Type B pancreatic cell (in vitro differentiated cells): ENCODE measurements around the gene LANCL2. TPM values are rescaled to one million over a fixed set of nuclear protein-coding genes. Genes with fewer than 3 reads are reported as not detected.

Experiments
- DNase-seq: peaks from one replicate; pipeline ENCODE4 v3.0.0; 2021; ENCODE audit warnings: mixed read lengths; ENCODE audit not compliant: unreplicated experiment; ENCODE audit errors: extremely low spot score
- H3K27ac Mint-ChIP-seq: 2 replicates; pipeline ENCODE4 v1.8.0; 2021; ENCODE audit warnings: mild to moderate bottlenecking, mixed read lengths
- H3K27me3 Mint-ChIP-seq: 2 replicates; pipeline ENCODE4 v1.8.0; 2021; ENCODE audit warnings: mixed read lengths
- H3K36me3 Mint-ChIP-seq: 2 replicates; pipeline ENCODE4 v1.8.0; 2021; ENCODE audit warnings: mixed read lengths
- H3K4me1 Mint-ChIP-seq: one replicate; pipeline ENCODE4 v1.8.0; 2021; ENCODE audit warnings: mixed read lengths; ENCODE audit not compliant: unreplicated experiment
- H3K4me3 Mint-ChIP-seq: 2 replicates; pipeline ENCODE4 v1.8.0; 2021; ENCODE audit warnings: mild to moderate bottlenecking, mixed read lengths
- H3K9me3 Mint-ChIP-seq: 2 replicates; pipeline ENCODE4 v1.8.0; 2021; ENCODE audit warnings: mixed read lengths
- total RNA-seq: library from RNA; stranded (reverse); gene quantifications from 2 replicates; pipeline ENCODE4 v1.2.1, GENCODE V29; 2021; ENCODE audit warnings: low replicate concordance
- TF ChIP-seq, protein P1 (sequence below): fragments of 200-600 bp; sonication (generic); conservative IDR thresholded peaks from 2 replicates; pipeline ENCODE4 v1.5.0; 2021; ENCODE audit warnings: antibody characterized with exemption, mild to moderate bottlenecking

LANCL2 gene
- total RNA-seq, 1 donor from 2014 or later: 14.2 TPM

DNA sequence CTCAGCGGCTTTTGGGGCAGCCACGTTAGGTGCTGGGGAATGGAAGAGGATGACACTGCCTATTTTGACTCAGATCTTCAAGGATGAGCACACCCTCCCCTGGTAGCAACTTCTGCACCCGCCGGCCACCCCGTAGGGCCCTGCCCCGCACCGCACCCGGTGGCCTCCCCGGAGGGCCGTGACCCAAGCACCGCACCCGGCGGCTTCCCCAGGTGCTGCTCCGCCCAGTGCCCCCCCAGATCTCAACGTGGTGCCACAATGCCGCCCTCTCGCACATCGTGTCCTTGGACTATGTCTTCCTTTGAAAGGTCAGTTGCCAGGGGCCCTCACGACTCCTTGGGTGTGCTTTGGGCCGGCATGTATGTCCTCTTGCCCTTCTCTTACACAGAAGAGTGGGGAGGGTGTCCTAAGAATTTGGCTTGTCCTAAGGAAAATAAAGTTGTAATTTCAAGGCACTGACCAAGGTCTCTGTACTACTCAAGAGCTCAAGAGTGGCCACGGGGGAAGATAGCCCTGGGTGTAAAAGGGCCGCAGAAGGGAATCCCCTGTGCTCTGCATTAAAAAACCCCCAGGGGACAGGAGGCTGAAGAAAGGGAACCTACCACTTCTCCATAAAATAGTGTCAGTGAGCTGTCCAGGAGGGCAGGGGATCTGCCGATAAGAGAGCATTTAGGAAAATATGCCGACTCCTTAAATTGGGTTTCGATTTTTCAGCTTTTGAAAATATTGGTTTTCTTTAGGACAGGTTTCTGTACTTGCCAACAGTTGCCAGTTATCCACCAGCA is 1.6 kb upstream of the LANCL2 start:
- TF ChIP-seq, protein P1, sequence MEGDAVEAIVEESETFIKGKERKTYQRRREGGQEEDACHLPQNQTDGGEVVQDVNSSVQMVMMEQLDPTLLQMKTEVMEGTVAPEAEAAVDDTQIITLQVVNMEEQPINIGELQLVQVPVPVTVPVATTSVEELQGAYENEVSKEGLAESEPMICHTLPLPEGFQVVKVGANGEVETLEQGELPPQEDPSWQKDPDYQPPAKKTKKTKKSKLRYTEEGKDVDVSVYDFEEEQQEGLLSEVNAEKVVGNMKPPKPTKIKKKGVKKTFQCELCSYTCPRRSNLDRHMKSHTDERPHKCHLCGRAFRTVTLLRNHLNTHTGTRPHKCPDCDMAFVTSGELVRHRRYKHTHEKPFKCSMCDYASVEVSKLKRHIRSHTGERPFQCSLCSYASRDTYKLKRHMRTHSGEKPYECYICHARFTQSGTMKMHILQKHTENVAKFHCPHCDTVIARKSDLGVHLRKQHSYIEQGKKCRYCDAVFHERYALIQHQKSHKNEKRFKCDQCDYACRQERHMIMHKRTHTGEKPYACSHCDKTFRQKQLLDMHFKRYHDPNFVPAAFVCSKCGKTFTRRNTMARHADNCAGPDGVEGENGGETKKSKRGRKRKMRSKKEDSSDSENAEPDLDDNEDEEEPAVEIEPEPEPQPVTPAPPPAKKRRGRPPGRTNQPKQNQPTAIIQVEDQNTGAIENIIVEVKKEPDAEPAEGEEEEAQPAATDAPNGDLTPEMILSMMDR: no peak
- peaks cover 27% of the 10 kb centered on the region for H3K4me1 Mint-ChIP-seq
- DNase-seq: no peak
- peak overlapping the region; percentile 93 for H3K4me3 Mint-ChIP-seq
- peak overlapping the region; percentile 96 for H3K27ac Mint-ChIP-seq
- H3K36me3 Mint-ChIP-seq: peaks cover 5% of the 10 kb centered on the region
- H3K9me3 Mint-ChIP-seq: no peaks in the 10 kb centered on the region
- H3K27me3 Mint-ChIP-seq: peaks cover 12% of the 10 kb centered on the region

DNA sequence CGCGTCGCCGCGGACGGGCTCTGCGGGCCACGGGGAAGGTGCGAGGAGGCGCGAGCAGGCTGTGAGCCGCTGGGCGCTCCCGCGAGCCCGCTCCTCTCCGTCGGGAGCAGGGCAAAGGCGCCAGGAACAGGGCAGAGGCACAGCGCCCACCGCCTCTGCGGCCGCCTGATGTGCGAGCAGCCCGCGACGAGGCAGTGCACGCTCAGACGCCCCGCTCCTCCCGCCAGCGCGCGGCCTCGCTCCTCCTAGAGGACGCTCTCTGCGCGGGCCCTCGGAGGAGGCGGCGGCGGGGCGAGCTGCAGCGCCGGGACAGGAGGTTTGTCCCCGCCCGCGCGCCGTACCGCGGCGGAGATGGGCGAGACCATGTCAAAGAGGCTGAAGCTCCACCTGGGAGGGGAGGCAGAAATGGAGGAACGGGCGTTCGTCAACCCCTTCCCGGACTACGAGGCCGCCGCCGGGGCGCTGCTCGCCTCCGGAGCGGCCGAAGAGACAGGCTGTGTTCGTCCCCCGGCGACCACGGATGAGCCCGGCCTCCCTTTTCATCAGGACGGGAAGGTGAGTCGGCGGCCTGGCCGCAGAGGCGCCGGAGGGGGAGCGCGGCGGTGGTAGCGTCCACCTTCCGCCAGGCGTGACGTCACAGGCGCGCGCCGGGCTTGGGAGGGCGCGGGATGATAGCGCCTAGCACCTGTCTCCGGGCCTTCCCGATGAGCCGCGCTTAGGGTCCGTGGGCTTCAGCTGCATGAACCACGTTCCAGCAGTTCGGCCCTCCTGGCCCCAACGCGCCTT is 731 bp downstream of the LANCL2 start:
- TF ChIP-seq, protein P1: peak; percentile 57
- peaks cover 5% of the 10 kb centered on the region for H3K36me3 Mint-ChIP-seq
- H3K4me1 Mint-ChIP-seq: peaks cover 27% of the 10 kb centered on the region
- DNase-seq: peak; percentile 95
- H3K27ac Mint-ChIP-seq: peak overlapping the region; percentile 99
- no peaks in the 10 kb centered on the region for H3K9me3 Mint-ChIP-seq
- no peaks in the 10 kb centered on the region for H3K27me3 Mint-ChIP-seq
- peak overlapping the region; percentile 93 for H3K4me3 Mint-ChIP-seq

DNA sequence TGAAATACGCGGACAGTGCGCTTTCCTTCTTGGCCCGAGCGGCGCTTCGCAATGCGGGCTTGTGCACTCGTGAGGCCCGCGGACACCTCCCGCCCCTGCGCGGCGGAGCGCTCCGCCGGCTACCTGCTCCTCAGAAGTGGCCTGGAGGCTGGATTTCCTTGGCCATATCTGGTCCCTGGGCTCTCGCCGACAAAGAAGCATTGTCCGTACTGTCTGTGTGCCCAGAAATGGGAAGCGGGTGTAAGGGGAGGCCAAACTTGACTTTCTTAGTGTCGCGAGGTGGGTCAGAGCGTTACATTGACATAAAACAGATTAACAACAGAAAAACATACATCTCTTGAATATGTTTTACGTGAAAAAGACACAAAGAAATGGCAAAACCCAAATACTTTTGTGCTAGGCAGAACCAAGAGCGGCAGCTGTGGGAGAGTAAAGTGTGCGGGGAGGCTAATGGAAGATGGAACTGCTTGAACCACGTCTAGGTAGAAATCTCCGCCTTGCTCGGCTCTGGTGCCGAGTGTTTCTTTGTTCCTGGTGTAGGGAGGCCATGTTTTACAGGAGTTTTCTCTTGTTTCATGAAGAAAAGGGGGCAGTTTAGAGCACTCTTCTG is 1.4 kb downstream of the LANCL2 start:
- Mint-ChIP-seq H3K4me3 (peak overlapping the region; percentile 93), H3K27ac (peak overlapping the region; percentile 99), H3K9me3 (no peaks in the 10 kb centered on the region), H3K36me3 (peaks cover 5% of the 10 kb centered on the region), H3K27me3 (no peaks in the 10 kb centered on the region), H3K4me1 (peaks cover 27% of the 10 kb centered on the region)
- no peak for DNase-seq
- TF ChIP-seq, protein P1: no peak

DNA sequence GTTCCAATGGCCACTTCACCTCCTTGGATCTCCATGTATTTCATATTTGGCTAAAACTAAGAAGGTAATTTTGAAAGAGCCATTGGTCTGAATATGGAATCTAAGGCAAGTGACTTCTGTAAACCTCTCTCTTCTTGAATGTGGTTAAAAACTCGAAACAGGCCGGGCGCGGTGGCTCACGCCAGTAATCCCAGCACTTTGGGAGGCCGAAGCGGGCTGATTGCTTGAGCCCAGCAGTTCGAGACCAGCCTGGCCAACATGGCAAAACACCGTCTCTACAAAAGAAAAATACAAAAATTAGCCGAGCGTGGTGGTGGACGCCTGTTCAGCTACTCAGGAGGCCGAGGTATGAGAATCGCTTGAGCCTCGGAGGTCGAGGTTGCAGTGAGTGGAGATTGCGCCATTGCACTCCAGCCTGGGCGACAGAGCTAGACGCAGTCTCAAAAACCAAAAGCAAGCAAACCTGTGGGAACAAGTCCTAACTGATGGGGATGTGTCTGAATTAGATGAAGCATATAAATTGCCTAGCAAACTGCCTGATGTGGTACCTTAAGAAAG is 2.2 kb downstream of the LANCL2 start:
- H3K4me3 Mint-ChIP-seq: peak overlapping the region; percentile 93
- peaks cover 27% of the 10 kb centered on the region for H3K4me1 Mint-ChIP-seq
- peak overlapping the region; percentile 99 for H3K27ac Mint-ChIP-seq
- TF ChIP-seq, protein P1: no peak
- peaks cover 5% of the 10 kb centered on the region for H3K36me3 Mint-ChIP-seq
- no peaks in the 10 kb centered on the region for H3K9me3 Mint-ChIP-seq
- no peaks in the 10 kb centered on the region for H3K27me3 Mint-ChIP-seq
- DNase-seq: no peak

DNA sequence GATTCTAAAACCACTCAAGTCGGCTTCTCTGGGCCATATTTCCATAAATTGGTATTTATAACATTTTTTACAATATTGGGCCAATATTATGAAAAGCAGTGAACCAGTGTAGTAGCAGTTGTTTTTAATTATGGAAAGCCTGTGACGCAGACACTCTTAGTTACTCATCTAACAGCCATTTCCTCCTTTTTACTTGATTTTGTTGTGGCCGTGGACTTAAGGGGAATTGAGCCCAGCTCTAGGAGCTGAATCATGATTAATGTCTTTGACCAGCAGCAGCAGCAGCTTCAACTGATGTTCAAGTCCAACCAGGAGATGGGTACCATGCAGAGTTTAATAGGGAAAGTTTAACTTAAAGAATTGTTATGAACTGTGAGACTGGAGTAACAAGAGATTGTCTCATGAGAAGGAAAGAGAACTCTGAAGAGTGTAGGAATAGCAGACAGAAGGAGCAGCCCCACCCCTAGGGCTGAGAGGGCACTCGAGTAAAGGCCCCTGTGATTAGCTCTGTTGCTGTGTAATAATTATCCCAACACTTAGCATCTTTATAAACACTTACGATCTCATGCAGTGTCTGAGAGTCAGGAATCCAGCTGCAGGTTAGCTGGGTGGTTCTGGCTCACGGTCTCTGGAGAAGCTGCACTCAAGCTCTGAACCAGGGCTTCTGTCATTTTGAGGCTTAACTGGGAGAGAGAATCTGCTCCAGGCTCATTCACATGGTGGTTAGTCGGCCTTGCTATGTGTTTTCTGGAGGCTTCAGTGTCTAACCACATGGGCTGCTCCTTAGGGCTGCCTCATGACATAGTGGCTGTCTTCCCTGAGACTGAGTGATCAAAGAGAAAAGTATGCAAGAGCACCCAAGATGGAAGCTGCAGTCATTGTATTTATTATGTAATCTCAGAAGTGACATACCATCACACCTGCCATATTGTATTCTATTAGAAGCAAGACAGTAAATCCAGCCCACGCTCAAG is 4.6 kb downstream of the LANCL2 start:
- no peaks in the 10 kb centered on the region for H3K27me3 Mint-ChIP-seq
- no peak for DNase-seq
- peaks cover 25% of the 10 kb centered on the region for H3K4me1 Mint-ChIP-seq
- no peaks in the 10 kb centered on the region for H3K9me3 Mint-ChIP-seq
- H3K4me3 Mint-ChIP-seq: no peak overlapping the region
- peaks cover 5% of the 10 kb centered on the region for H3K36me3 Mint-ChIP-seq
- TF ChIP-seq, protein P1: no peak
- H3K27ac Mint-ChIP-seq: no peak overlapping the region
